Retina (tissue), 1 donor: ENCODE results near the gene DIP2A.
"Not testable (repeated sequence)": the region's sequence is repeated elsewhere in the genome, so short reads cannot be mapped to it uniquely, and the experiment has no call there.

ENCODE experiments used
- DNase-seq: peaks from one replicate; pipeline ENCODE4 v3.0.0-alpha.2; 2016

DIP2A gene

GRCh38 chr21:46454142-46454541 is 4.5 kb upstream of the DIP2A start:
- DNase-seq = no peak

GRCh38 chr21:46454634-46455390 is 3.9 kb upstream of the DIP2A start:
- no peak for DNase-seq

- DNase-seq = no peak
These were observed 2.9 kb upstream of the DIP2A start for GRCh38 chr21:46455575-46456385.

GRCh38 chr21:46456750-46457149 is 1.9 kb upstream of the DIP2A start:
- no peak for DNase-seq

- no peak for DNase-seq
These were observed 833 bp upstream of the DIP2A start for GRCh38 chr21:46457801-46458314.

- no peak for DNase-seq
These were observed 299 bp downstream of the DIP2A start for GRCh38 chr21:46459024-46459355.

- DNase-seq = peak; percentile 18
These were observed 843 bp downstream of the DIP2A start for GRCh38 chr21:46459356-46460112.

GRCh38 chr21:46461909-46462308 is 3.2 kb downstream of the DIP2A start:
- DNase-seq = no peak

- DNase-seq = not testable (repeated sequence)
These were observed 6.5 kb downstream of the DIP2A start for GRCh38 chr21:46465153-46465552.

- no peak for DNase-seq
These were observed 7.0 kb downstream of the DIP2A start for GRCh38 chr21:46465651-46466050.

- no peak for DNase-seq
These were observed 9.6 kb downstream of the DIP2A start for GRCh38 chr21:46468108-46468774.

- DNase-seq = no peak
These were observed 10.6 kb downstream of the DIP2A start for GRCh38 chr21:46469275-46469674.

- DNase-seq = no peak
These were observed 12.8 kb downstream of the DIP2A start for GRCh38 chr21:46471514-46471913.

GRCh38 chr21:46472246-46472645 is 13.6 kb downstream of the DIP2A start:
- DNase-seq = no peak

GRCh38 chr21:46474382-46474781 is 15.7 kb downstream of the DIP2A start:
- no peak for DNase-seq

GRCh38 chr21:46475296-46475695 is 16.6 kb downstream of the DIP2A start:
- DNase-seq = no peak

GRCh38 chr21:46477765-46478164 is 19.1 kb downstream of the DIP2A start:
- no peak for DNase-seq

GRCh38 chr21:46478910-46479309 is 20.2 kb downstream of the DIP2A start:
- DNase-seq = no peak

GRCh38 chr21:46480466-46480865 is 21.8 kb downstream of the DIP2A start:
- no peak for DNase-seq

GRCh38 chr21:46482225-46482845 is 23.6 kb downstream of the DIP2A start:
- DNase-seq = no peak

- no peak for DNase-seq
These were observed 24.1 kb downstream of the DIP2A start for GRCh38 chr21:46482846-46483231.
